ENCODE results near the gene CDH26. TPM values are rescaled to one million over a fixed set of nuclear protein-coding genes. Genes with fewer than 3 reads are reported as not detected.
A peak's percentile ranks its signal among the peaks of the same experiment; 100 is the strongest.

The CDH26 gene
- total RNA-seq, 1 donor from 2014 or later, result not detected

GRCh38 chr20:59933849-59934585 lies 24.2 kb upstream of the CDH26 start:
- intact Hi-C loops (cut with DNase I), result no loop called here

GRCh38 chr20:59935457-59936185 lies 22.6 kb upstream of the CDH26 start:
- no peak overlapping the region for H3K4me3 ChIP-seq
- no peak overlapping the region for H3K27ac ChIP-seq
- H3K27me3 ChIP-seq, result no peaks in the 10 kb centered on the region
- no peak for DNase-seq (ENCODE audit: low spot score in 2 of 2)
- TF ChIP-seq CTCF (IDR thresholded peaks at IDR 0.05), result no peak
- H3K36me3 ChIP-seq, result peaks cover 0 to 3% of the 10 kb centered on the region in 2 donors
- intact Hi-C loops (cut with DNase I), result loop anchor here (5.0 kb wide), 2 partner anchors 938 to 1043 kb away; no protein-coding TSS in a partner anchor
- H3K9me3 ChIP-seq, result no peaks in the 10 kb centered on the region
- peaks cover 17 to 18% of the 10 kb centered on the region in 2 donors for H3K4me1 ChIP-seq

More at GRCh38 chr20:59933849-59934585, 24.2 kb upstream of the CDH26 start:
- peak overlapping the region; percentile 64 to 85 for H3K27ac ChIP-seq
- TF ChIP-seq CTCF (IDR thresholded peaks at IDR 0.05), result peak; percentile 88 to 98 (median 97)
- no peaks in the 10 kb centered on the region for H3K27me3 ChIP-seq
- peak overlapping the region; percentile 63 to 94 for H3K4me3 ChIP-seq
- H3K36me3 ChIP-seq, result peaks cover 0 to 3% of the 10 kb centered on the region in 2 donors
- peaks cover 15% of the 10 kb centered on the region in 2 donors for H3K4me1 ChIP-seq
- H3K9me3 ChIP-seq, result no peaks in the 10 kb centered on the region
- DNase-seq (ENCODE audit: low spot score in 2 of 2), result peak in 1 of 2 donors; percentile 90

GRCh38 chr20:59936409-59936808 lies 21.8 kb upstream of the CDH26 start:
- Histone ChIP-seq H3K36me3 (peaks cover 0 to 3% of the 10 kb centered on the region in 2 donors), H3K4me1 (peaks cover 18 to 22% of the 10 kb centered on the region in 2 donors), H3K4me3 (no peak overlapping the region), H3K9me3 (no peaks in the 10 kb centered on the region), H3K27me3 (no peaks in the 10 kb centered on the region), H3K27ac (no peak overlapping the region)
- intact Hi-C loops (cut with DNase I), result loop anchor here (5.0 kb wide), 2 partner anchors 939 to 1044 kb away; no protein-coding TSS in a partner anchor
- no peak for TF ChIP-seq CTCF (IDR thresholded peaks at IDR 0.05)
- no peak for DNase-seq (ENCODE audit: low spot score in 2 of 2)

- no peak overlapping the region for H3K4me3 ChIP-seq
- no peaks in the 10 kb centered on the region for H3K9me3 ChIP-seq
- no peak overlapping the region for H3K27ac ChIP-seq
- peaks cover 0 to 3% of the 10 kb centered on the region in 2 donors for H3K36me3 ChIP-seq
- intact Hi-C loops (cut with DNase I), result loop anchor here (5.0 kb wide), 2 partner anchors 940 to 1045 kb away; no protein-coding TSS in a partner anchor
- no peak for DNase-seq (ENCODE audit: low spot score in 2 of 2)
- no peak for TF ChIP-seq CTCF (IDR thresholded peaks at IDR 0.05)
- H3K4me1 ChIP-seq, result peaks cover 18 to 29% of the 10 kb centered on the region in 2 donors
- no peaks in the 10 kb centered on the region for H3K27me3 ChIP-seq
These were observed 21.1 kb upstream of the CDH26 start for GRCh38 chr20:59937150-59937549.

GRCh38 chr20:59938221-59938620 lies 20.0 kb upstream of the CDH26 start:
- H3K27me3 ChIP-seq, result no peaks in the 10 kb centered on the region
- peaks cover 15 to 31% of the 10 kb centered on the region in 2 donors for H3K4me1 ChIP-seq
- no peaks in the 10 kb centered on the region for H3K9me3 ChIP-seq
- H3K36me3 ChIP-seq, result peaks cover 3 to 14% of the 10 kb centered on the region in 2 donors
- DNase-seq (ENCODE audit: low spot score in 2 of 2), result no peak
- H3K27ac ChIP-seq, result peak overlapping the region; percentile 19 to 94
- peak overlapping the region in 1 of 2 donors; percentile 88 for H3K4me3 ChIP-seq
- intact Hi-C loops (cut with DNase I), result loop anchor here (5.0 kb wide), 2 partner anchors 941 to 1046 kb away; no protein-coding TSS in a partner anchor
- TF ChIP-seq CTCF (IDR thresholded peaks at IDR 0.05), result no peak
